Measurements from ENCODE around the gene FAM163A.
"Not testable (repeated sequence)": the region's sequence is repeated elsewhere in the genome, so short reads cannot be mapped to it uniquely, and the experiment has no call there.

The FAM163A gene

DNA sequence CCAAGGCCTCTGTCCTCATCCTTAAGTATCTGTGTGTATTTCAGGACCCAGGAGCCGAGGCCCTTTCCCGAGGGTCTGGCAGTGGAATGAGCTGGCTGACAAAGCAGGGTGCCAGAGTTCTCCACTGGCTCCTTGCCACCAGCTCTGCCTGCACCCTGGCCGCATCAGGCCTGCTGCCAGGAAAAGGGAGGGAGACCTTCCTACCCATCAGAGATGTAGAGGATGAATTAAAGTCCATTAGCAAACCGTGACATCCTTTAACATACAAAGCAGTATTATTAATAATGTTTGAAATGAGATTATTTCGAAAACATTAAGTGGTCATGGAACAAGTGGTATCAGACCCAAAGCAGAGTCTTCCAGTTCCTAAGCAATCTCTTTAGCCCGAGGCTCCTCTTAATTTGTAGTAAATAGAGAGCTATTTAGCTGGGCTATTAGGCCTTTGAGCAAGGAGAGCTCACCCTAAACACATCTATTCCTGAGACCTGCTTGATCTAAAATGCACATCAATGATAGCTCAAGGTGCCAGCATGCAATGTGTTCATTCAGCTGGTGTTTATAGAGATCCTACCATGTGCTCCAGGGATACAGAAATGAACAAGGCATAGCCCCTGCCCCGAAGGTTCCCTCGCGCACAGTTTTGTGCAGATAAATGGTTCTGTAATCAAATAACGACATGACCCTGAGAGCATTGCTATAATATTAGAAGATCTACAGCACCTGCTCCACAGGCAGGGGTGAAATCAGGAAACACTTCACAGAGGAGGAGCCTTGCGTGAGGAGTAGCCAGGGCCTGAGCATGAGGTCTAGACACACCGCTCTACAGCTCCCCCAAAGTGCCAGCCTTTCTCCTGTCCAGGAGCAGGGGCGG, 44.0 kb downstream of the FAM163A start:
- FAIRE-seq = no peak
- DNase-seq (ENCODE audit: insufficient read length, low spot score) = no peak

- FAIRE-seq (no peak), DNase-seq (ENCODE audit: insufficient read length, low spot score) (no peak)
Measured at GRCh38 chr1:179788259-179788658, 45.2 kb downstream of the FAM163A start.

GRCh38 chr1:179793281-179793680, 50.2 kb downstream of the FAM163A start:
- FAIRE-seq = no peak
- DNase-seq (ENCODE audit: insufficient read length, low spot score) = no peak

DNA sequence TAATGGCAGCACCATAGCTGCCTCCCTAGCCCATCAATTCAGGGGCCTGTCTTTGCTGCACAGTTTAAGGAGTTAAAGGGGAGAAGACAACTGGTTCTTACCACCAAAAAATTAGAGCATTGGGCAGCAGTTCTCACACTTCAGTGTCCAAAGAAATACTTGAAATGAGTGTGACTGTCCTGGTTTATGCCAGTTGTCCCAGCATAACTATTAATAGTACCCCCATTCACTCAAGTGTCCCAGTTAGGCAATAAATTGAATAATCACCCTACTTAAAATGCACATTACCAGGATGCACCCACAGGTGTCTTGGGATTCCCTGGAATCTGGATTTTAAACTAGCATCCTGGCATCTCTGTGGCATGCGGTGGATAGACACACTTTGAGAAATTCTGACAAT, 51.1 kb downstream of the FAM163A start:
- DNase-seq (ENCODE audit: insufficient read length, low spot score) (no peak), FAIRE-seq (no peak)

DNA sequence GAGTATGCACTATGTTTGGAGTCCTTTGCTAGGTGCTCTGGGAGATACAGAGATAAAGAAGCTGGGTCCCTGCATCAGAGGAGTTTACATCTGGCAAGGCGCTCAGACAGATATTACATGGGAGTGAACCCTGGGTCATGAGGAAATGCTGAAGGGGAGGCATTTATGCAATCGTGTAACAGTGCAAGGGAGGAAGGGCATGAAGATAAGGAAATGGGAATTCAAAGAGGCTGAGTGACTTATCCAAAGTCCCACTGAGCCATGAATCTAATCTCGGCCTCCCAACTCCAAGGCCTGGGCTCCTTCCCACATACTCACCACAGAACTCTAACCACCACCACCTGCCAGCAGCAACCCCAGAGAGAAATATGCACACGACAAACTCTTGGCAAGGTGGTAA, 51.6 kb downstream of the FAM163A start:
- DNase-seq (ENCODE audit: insufficient read length, low spot score) = no peak

DNA sequence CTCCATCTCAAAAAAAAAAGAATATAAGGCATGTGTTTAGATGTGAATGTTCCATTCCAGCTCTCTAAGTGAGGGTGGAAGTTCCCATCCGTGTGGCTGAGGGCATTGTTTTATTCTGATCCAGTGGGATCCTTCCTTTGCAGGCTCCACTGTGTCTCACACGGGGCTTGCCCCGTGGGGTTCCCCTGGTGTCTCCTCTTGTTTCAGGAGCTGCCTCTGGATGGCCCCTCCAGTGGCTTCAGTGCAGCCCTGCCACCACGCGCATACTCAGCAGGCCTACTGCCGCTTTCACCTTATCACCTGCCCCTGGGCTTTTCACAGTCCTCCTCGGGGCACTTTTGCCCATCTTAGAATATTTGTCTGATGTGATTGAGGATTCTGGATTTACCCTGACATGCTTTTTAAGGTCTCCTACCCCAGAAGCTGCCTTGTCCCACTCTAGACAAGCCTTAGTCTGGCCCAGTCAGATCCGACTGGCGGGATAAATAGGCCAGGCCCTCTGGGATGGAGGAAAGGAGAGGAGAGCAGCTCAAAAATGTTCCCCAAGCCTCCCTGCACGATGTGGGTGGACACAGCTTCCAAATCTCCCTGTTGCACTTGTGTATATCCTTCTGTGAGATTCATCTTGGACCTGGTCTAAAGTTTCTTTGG, 55.2 kb downstream of the FAM163A start:
- DNase-seq (ENCODE audit: insufficient read length, low spot score) (no peak), FAIRE-seq (no peak)

More for the DNA sequence above, 51.6 kb downstream of the FAM163A start:
- no peak for FAIRE-seq

GRCh38 chr1:179798864-179799516, 55.9 kb downstream of the FAM163A start:
- DNase-seq (ENCODE audit: insufficient read length, low spot score) = no peak
- no peak for FAIRE-seq

DNA sequence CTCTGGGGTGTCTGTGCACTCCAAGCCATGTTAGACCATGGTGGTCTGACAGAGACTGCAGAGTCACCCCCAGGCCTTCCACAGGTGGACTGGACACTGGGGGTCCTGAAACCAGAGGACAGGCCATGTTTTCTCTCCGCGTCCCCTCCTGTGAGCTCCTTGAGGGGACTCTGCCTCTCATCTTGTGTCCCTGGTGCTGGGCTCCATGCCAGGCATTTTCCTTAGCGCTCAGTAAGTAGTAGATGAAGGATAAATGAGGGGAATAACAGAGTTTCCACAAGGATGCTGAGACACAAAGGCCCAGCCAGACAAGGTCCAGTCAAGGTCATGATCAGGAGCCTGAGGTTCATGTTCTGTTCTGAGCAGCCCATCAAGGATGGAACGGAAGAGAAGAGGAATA, 57.4 kb downstream of the FAM163A start:
- DNase-seq (ENCODE audit: insufficient read length, low spot score) (no peak), FAIRE-seq (no peak)

DNA sequence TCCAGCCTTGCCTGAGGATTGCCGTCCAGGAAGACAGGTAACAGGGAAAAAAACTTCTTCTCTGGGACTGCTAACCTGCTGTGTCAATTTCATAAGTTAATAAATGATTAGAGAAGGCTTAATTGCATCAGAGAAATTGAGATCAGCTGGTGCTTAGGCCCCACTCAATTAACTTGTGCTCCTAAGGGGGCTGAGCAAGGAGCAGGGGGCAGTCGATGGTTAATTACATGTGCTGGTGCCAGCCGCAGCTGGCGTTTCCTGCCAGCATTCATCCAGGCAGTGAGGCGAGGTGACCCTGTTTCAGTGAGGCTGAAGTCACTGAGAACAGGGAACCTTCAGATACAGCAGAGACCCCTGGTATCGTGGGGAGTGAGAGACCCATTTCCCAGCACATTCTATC, 60.0 kb downstream of the FAM163A start:
- DNase-seq (ENCODE audit: insufficient read length, low spot score) (no peak), FAIRE-seq (no peak)

DNA sequence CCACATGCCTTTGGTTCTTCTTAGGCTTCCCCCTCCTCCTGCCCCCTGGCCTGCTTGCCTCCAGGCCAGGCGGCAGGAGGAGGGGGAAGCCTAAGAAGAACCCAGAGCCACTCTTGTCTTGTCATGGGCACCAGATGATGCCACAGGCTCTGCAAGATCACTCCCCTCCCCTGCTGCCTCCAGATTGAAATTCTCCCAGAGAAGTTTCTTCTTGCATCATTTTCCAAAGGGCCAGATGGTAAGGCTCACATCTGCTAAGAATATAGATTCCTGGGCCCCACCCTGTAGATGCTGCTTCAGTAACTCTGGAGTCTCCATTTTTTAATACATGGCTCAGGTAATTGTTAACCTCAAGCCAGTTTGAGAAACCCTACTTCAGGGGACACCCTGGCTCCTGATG, 60.8 kb downstream of the FAM163A start:
- DNase-seq (ENCODE audit: insufficient read length, low spot score) (no peak), FAIRE-seq (no peak)

GRCh38 chr1:179804417-179804816, 61.3 kb downstream of the FAM163A start:
- FAIRE-seq; DNase-seq (ENCODE audit: insufficient read length, low spot score): not testable (repeated sequence)

DNA sequence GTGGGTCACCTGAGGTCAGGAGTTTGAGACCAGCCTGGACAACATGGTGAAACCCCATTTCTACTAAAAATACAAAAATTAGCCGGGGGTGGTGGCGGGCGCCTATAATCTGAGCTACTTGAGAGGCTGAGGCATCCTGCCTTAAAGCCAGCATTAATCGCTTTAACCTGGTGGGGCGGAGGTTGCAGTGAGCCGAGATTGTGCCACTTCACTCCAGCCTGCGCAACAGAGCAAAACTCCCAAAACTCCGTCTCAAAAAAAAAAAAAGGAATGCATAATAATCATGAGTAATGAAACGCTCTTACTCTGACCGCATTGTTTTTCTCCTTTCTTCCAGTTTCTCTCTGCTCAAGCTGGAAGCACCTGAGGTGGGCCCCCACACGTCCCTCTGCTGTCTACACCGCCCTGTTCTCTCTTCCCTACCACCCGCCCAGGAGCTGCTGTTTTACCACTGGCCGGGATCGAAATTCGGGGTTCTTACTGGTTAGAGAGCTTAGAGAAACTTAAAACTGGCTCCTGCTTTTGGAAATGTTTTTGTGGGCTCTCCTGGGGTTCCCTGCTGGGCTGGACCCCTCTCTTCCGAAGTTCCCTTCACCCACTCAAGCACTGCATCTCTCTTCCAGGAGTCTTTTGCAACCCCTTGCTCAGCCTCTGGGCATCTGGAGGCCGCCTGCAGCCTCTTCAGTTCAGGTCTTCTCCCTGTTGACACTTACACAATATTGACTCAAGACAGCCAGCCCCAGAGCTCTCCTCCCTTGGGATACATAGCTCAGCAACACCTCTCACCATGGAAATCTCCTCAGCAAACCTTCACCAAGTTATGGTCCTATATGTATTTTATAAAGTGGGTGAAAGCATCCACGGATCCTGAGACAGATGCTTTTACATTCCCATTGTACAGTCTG, 62.5 kb downstream of the FAM163A start:
- FAIRE-seq (no peak), DNase-seq (ENCODE audit: insufficient read length, low spot score) (no peak)

- DNase-seq (ENCODE audit: insufficient read length, low spot score) = no peak
- no peak for FAIRE-seq
Measured at GRCh38 chr1:179806333-179806732, 63.2 kb downstream of the FAM163A start.

GRCh38 chr1:179807291-179807690, 64.2 kb downstream of the FAM163A start:
- FAIRE-seq = no peak
- no peak for DNase-seq (ENCODE audit: insufficient read length, low spot score)

DNA sequence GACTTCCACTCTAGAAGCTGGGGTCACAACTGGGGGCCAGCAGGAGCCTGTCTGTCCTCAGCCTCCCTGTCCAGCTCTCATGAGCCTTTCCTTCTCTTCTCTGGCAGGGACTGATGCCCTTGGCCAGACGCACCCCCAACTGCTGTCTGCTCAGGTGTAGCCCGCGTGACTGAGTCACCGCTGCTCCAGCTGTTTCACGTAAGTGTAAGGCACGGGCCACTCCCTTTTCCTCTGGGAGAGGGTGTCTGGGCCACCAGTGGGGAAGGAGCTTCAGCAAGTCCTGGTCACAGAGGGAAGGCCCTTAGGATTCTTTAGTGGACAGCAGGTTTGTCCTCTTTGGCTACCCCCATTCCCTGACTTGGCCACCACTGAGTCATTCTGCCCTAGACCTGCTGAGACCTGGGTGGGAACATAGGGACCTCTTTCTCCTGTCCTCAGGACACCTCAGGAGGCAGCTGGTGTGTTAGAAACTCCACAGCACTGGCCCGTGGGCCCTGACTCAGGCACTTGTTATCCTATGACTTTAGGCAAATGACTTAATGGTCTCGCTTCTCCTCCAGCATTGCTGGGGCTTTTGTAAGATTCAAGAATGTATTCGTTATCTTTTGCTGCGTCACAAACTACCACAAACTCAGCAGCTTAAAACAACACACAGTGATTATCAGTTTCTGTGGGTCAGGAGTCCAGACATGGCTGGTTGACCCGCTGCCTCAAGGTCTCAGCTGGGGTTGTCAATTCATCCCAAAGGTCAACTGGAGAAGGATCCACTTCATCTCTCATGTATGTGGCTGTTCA, 64.8 kb downstream of the FAM163A start:
- FAIRE-seq (no peak), DNase-seq (ENCODE audit: insufficient read length, low spot score) (no peak)

DNA sequence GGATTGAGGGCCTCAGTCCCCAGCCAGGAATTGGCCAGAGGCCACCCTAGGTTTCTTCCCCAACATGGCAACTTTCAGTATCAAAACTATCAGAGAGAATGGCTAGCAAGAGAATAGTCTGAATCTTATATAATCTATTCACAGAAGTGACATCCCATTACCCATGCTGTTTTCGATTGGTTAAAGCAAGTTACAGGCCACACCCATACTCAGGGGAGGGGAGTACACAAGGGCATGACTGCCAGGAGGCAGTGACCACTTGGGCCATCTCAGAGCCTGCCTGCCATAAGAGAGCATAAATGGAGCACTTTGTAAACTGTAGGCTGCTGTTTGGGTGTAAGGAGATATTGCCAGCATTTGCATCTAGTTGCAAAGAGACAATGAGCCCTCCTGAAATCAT, 65.4 kb downstream of the FAM163A start:
- FAIRE-seq (no peak), DNase-seq (ENCODE audit: insufficient read length, low spot score) (no peak)

- FAIRE-seq (peak; percentile 66), DNase-seq (ENCODE audit: insufficient read length, low spot score) (peak; percentile 78)
Measured at GRCh38 chr1:179809506-179810366, 66.6 kb downstream of the FAM163A start.

DNA sequence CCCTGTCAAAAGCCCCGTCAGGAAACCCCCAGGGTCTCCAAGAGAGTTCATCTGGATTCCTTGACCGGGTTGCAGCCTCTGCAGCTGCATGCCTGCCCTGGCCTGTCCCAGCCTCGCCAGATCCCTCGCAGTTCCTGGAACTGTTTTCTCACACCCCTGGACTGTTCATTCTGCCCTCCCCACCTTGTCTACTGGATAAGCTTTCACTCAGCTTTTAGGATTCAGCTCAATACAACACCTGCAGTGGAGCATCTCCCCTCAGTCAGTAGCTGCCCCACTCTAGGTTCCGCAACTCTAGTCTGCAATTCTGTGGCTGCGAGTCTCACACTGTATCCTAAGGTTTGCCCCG, 67.2 kb downstream of the FAM163A start:
- FAIRE-seq = no peak
- no peak for DNase-seq (ENCODE audit: insufficient read length, low spot score)

Data from HTR-8/SVneo (cell line).